ENCODE measurements around the gene C1QTNF2.

C1QTNF2 gene

DNA sequence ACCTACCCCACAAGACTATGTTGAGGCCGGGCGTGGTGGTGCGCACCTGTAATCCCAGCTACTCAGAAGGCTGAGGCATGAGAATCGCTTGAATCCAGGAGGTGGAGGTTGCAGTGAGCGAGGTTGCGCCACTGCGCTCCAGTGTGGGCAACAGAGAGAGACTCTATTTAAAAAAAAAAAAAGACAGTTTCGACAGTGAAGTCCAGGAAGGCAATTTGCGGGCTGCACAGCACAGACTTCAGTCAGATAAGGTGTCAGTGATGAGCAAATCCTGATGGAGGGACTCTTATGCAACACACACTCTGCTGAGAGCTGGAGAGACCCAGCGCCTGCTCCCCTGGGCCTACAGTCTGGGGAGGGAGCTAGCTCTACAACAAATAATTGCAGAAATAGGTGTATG lies 72.2 kb downstream of the C1QTNF2 start:
- Histone ChIP-seq H3K9me3 (ENCODE audit: low read length) (no peaks in the 10 kb centered on the region), H2AFZ (ENCODE audit: low read depth, low read length) (no peak overlapping the region), H3K4me3 (ENCODE audit: low read length) (no peak overlapping the region), H3K36me3 (ENCODE audit: insufficient read depth, low read length) (peaks cover 2% of the 10 kb centered on the region), H3K27me3 (ENCODE audit: insufficient read depth, low read length) (no peaks in the 10 kb centered on the region), H3K4me1 (ENCODE audit: insufficient read depth, low read length) (peaks cover 13% of the 10 kb centered on the region)

DNA sequence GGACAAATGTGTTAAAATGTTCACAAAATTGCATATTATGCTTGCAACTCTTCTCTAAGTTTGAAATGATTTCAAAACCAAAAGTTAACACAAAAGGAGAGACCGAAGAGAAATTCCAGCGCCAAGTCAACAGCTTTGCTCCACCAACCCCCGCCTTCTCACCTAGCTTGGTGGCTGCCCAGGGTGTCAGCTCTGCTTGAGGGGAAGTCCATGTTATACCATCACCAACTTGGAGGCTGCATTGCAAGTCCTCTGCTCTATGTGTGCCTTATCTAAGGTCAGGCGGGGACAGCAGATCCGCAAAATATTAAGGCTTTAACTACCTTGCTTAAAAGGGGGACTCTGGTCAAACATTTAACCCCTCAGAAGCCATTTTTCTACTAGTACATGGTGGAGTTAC lies 72.7 kb downstream of the C1QTNF2 start:
- H3K4me1 ChIP-seq (ENCODE audit: insufficient read depth, low read length), result peaks cover 13% of the 10 kb centered on the region
- peaks cover 2% of the 10 kb centered on the region for H3K36me3 ChIP-seq (ENCODE audit: insufficient read depth, low read length)
- no peak overlapping the region for H2AFZ ChIP-seq (ENCODE audit: low read depth, low read length)
- H3K27me3 ChIP-seq (ENCODE audit: insufficient read depth, low read length), result no peaks in the 10 kb centered on the region
- H3K9me3 ChIP-seq (ENCODE audit: low read length), result no peaks in the 10 kb centered on the region
- H3K4me3 ChIP-seq (ENCODE audit: low read length), result no peak overlapping the region
